Peyer's patch (tissue), 4 donors: ENCODE results near the gene GNGT1.

ENCODE experiments used
- CTCF ChIP-seq, 6 experiments: fragments of 450-650 bp in 4 of 6; fragments of 200-600 bp in 2 of 6; sonication (generic) in 1 of 6; IDR thresholded peaks; one replicate each; pipeline ENCODE4 v1.5.1; 2017 to 2019; ENCODE audit warnings: antibody characterized with exemption in 6 of 6, mild to moderate bottlenecking in 3 of 6, moderate library complexity in 1 of 6
- POLR2A ChIP-seq, 2 donors: fragments of 450-650 bp; IDR thresholded peaks; one replicate each; pipeline ENCODE4 v1.5.1; 2017; ENCODE audit warnings: antibody characterized with exemption in 2 of 2, mild to moderate bottlenecking in 2 of 2, moderate library complexity in 2 of 2

GRCh38 chr7:93883917-93884345, 22.4 kb upstream of the GNGT1 start:
- TF ChIP-seq CTCF (IDR thresholded peaks at IDR 0.05) (no peak), POLR2A (IDR thresholded peaks at IDR 0.05) (no peak)
